Mesenteric fat pad (tissue), 1 donor: ENCODE data around the gene IGFBP2. TPM values are rescaled to one million over a fixed set of nuclear protein-coding genes. Genes with fewer than 3 reads are reported as not detected.

ENCODE experiments used
- DNase-seq: peaks from one replicate; pipeline ENCODE4 v3.0.0-alpha.2; 2020; ENCODE audit warnings: low spot score
- total RNA-seq: library from RNA; stranded (reverse); fragmentation: NEBNext Ultra II Directional; extraction: Animal tissue kit (Norgen Biotek cat#: 25700); gene quantifications from one replicate; pipeline ENCODE4 v1.2.1, GENCODE V29; 2021
- donor health status: DM: yes; HTN: yes; CAD: no.

Gene IGFBP2
- total RNA-seq, 1 donor from 2014 or later = 59.9 TPM

- no peak for DNase-seq
Observed at GRCh38 chr2:216661051-216661450, 27.8 kb downstream of the IGFBP2 start.

- no peak for DNase-seq
Observed at GRCh38 chr2:216661639-216662375, 28.6 kb downstream of the IGFBP2 start.

DNA sequence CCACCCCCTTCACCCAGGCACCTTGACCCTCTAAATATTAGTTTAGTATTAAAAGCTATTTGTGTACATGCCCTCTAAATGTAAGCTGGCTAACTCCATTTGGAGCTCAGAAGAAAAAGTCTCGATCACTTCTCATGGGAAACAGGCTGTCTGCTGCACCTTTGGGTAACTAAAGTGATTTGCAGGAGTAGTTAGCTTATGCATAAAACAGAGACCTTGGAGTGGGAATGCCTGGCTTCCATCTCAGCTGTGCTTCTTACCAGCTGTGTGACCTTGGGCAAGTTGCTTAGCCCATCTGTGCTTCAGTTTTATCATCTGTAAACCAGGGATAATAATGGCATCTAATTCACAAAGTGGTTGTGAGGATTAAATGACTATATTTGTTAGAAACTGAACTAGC, 29.9 kb downstream of the IGFBP2 start:
- DNase-seq = no peak

DNA sequence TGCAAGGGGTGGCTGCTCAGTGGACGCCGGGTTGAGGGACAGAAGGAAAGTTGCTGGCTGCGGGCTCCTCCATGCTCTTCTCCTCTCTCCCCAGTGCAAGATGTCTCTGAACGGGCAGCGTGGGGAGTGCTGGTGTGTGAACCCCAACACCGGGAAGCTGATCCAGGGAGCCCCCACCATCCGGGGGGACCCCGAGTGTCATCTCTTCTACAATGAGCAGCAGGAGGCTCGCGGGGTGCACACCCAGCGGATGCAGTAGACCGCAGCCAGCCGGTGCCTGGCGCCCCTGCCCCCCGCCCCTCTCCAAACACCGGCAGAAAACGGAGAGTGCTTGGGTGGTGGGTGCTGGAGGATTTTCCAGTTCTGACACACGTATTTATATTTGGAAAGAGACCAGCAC, 30.6 kb downstream of the IGFBP2 start:
- DNase-seq = no peak

DNA sequence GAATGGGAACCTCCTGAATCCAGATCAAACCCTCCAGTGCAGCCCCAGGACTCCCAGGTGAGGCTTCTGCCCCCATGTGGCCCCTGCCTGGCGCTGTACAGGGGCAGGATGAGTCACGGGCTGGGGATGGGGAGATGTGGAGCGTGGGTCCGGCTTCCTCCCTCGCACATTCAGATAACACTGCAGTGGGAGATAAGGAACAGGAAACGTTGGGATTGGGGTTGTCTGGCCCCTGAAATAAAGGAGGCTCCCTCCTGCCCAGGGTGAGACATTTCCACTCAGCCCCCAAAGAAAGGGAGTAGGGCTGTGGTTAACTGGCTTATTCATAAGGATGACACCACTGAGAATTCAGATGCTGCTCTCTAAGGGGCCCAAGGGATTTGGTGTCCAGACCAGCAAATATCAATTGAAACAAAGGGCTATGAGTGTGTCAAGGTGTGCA, 31.4 kb downstream of the IGFBP2 start:
- DNase-seq = no peak

DNA sequence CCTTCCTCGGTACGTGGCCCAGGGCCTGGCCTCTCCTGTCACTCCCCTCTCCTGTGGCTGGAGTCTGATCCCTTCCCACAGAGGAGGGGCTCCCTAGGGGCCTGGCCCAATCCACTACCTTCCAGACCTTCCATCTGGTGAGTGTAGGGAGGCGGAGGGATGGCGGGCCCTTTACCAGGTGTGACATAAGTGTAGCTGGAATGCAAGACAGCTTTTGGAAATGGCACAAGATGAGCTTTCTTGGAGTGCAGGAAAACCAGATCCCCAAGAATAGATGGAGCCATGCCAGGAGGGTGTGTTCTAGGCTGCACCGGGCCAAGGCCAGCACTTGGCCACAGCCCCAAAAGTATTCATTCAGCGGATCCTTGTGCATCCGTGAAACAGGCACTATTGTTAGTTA, 32.0 kb downstream of the IGFBP2 start:
- no peak for DNase-seq

DNA sequence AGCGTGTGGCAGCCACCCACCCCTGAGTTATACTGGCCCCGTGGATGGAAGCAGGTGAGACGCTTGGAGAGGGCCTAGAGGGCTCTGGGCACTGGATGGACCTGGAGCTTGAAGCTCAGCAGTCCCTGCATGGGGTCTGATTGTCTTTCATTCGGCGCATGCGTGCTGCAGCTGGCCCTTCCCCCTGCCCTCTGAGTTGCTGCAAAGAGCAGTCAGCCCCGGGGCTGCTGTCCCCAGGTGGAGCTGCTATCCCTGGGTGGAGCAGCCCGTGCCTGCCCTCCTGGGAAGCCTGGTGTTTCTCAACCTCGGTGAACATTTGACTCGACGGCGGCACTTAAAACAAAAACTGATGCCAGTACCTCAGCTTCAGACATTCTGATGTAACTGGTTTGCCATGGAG, 32.5 kb downstream of the IGFBP2 start:
- no peak for DNase-seq

GRCh38 chr2:216666461-216667233, 33.4 kb downstream of the IGFBP2 start:
- no peak for DNase-seq

DNA sequence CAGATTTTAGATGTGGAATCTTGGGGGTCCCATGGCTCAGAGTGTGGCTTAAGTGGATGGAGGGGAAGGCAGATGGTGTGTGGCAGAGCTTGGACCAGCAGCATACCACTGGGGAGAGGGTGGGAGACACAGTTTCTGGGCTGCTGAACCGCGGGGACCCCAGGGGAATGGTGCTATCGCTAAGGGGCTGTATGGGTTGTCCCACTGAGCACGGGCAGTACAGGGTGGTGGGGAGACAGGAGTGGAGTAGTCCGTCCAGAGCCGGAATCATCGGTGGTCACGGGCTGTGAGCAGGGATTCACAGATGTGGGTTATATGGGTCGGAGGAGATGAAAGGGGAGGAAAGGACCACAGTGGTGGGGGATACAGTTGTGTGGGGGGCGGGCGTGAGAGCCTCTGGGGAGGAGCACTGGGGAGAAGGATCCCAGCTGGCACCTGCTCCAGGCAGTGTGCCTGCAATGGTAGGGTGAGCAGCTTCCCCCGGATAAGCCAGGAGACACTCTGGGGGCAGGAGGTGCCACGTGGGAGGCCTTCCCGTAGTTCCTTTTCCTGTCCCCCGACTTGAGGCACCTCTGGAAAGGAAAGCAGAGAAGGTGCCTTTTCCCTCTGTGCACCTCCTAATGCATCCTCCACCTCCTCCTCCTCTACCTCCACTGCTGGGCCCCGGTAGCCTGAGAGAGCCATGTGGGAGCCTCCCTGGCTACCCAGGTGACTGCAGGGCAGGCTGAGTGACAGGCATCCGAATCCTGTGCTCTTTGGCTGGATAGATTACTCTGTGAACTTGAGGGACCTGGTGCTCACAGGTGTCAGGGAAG, 37.3 kb downstream of the IGFBP2 start:
- no peak for DNase-seq

DNA sequence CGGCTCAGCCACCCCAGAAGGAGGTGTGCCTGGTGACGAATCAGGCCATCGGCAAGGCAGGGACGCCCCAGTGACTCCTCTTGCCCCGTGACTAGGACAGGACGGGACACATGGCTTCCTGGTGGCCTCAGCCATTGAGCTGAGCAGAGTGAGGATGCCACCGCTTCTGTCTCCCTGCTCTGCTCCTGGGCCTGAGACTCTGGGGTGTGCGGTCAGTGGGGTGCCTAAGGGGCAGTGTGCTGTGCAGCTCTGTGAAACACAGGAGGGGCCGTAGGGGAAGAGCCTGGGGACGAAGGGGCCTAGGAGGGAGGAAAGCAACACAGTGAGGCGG, 37.8 kb downstream of the IGFBP2 start:
- DNase-seq = no peak

DNA sequence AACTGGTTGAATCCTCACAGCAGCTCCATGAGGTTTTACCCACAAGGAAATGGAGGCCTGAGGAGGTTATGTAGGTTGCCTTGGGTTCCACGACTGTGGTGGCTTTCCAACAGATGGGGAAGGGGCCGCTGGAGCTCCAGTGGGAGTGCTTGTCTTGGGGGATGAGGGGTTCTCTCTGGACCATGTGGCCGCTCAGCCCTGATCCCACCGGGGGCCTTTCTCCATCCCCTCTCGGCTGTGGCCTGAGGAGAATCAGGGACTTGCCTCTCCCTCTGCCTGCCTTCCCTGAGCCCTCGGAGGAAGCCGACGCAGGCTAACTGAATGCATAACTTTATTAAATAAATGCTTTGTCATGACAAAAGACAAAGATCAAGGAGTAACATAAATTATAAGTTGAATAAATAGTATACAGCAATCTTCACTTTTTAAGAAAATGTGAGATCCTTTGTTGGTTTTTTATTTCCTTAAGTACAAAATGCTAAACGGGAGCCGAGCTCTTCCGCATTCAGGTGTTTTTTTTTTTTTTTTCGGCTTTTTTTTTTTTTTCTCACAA, 38.6 kb downstream of the IGFBP2 start:
- no peak for DNase-seq

- no peak for DNase-seq
Observed at GRCh38 chr2:216672466-216672865, 39.2 kb downstream of the IGFBP2 start.

DNA sequence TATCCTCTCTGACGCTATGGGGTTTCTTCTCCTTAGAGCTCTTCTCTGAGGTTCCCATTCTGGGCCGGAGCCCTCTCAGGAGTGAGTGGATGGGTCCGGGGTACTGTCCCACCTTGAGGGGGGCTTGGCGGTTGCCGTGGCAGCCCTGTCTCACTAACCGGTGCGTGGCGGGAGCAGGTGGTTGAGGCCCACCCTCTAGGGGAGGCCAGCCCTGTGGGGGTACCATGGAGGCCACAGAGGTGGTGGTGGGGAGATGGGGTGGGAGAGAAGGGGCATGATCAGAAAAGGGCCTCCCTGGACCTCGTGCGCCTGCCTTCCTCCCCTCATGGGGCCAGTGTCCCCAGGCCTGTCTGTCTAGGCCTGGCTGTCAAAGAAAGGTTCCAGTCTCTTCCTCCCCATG, 39.8 kb downstream of the IGFBP2 start:
- DNase-seq = no peak

GRCh38 chr2:216673609-216674008, 40.4 kb downstream of the IGFBP2 start:
- DNase-seq = no peak

- no peak for DNase-seq
Observed at GRCh38 chr2:216674376-216674775, 41.2 kb downstream of the IGFBP2 start.

DNA sequence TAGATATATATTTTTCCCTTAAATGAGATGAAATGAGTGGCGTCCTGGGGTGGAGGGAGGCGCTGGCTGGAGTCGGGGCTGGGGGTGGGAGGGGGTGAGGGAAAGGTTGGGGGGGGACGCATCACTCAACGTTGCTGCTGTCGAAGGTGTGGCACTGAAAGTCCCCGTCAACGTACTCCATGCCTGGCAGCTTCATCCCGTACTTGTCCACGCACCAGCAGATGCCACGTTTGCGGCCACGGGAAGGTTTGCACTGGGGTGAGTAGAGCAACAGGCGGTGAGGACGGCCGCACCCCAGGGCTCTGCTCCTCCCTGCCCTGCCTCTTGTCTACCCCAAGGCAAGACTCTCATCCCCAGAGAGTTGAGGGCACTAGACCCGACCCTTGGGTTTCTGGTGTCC, 43.4 kb downstream of the IGFBP2 start:
- DNase-seq = no peak

DNA sequence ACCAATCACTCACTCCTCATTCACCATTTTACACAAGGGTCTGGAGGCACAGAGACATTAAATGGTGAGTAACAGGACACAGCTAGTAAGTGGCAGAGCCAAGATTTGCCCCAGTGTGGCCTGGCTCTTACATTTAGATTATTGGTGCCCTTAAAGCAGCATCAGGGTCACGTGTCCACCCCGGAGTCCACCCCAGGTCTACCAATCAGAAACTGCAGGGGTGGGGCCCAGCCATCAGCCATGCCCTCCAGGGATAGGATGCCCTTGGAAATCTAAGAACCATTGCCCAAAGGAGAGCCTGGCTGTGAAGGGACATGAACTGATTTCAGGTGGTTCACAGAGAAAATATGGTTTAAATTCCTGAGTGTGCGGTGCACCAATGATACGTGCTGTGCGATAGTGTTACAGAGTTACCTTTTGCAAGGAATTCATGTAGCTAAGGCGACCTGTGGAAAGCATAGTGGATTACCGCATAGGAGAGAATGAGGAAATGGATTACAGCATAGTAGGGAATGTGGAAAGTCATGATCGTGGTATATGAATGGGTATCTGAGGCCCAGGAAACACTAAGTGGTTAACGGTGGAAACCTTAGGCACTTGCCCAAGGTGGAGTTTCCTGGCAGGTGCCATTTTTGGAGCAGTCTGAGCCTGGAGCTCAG, 44.3 kb downstream of the IGFBP2 start:
- no peak for DNase-seq

- DNase-seq = no peak
Observed at GRCh38 chr2:216678098-216678465, 44.9 kb downstream of the IGFBP2 start.

DNA sequence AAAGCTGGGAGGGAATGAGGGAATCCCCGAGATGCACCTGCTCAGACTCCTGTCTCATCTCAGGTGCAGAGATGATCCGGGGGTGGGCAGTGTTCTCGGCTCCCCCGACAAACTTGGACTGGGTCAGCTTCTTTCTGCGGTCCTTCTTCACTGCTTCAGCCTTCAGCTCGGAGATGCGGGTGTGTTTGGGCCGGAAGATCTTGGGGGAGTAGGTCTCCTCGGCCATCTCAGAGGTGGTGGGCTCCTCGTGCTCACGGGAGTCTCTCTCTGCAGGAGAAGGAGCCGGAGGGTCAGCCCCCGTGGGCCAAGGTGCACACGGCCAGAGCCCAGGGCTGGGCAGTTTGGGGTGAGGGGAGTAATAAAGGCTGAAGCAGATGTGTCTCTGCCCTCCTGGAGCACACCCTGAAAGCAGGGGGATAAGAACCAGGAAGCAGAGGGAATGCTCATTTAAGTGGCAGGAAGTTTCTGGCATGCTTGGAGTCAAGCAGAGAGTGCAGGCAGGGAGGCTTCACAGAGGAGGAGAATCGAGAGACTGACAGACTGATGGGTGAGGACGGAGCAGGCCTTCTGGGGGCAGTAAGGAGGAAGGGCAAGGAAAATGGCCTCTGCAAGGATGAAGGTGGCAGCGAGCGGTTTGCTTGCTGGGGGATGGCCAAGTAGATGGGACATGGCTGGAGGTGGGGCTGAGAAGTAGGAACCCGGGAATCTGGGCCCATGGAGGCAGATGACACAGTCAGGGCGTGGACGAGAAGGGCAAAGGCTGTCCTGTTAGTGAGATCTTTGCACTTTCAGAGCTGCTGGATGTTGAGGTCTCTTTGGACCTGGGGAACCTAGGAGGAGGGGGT, 45.8 kb downstream of the IGFBP2 start:
- no peak for DNase-seq

GRCh38 chr2:216679658-216680024, 46.4 kb downstream of the IGFBP2 start:
- DNase-seq = no peak
